Amygdala (tissue), 56 donors: Measurements from ENCODE around the gene INTS11.

Experiments
- DNase-seq, 56 donors: peaks; one replicate each; lab custom pipeline; 2025; lab: John Stamatoyannopoulos, UW

Gene INTS11

DNA sequence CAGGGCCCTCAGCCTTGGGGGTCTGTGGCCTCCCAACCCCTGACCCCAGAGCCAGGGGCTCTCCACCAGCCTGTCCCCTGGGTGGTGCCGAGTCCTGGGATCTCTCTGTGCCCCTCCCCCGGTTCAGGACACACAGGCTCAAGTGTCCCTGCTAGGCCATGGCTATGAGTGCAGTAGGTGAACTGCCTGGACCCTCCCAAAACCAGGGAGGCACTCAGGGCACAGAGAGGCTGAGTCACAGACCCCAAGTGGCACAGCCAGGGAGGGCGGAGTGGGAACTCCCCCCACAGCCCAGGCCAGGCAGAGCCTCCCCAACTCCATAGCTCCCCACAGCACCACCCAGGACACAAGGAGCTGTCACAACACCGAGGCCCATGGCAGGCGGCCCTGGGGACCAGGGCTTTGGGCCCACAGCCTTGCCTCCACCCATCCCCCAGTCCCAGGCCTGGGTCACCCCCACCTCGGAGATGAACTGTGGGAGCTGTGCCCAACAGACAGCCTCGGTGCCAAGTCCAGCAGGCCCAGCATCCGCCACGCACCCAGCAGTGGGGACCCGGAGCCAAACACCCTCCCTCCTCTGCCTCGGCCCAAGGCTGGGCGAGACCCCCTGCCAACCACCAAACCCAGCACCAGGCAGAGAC, 21.5 kb upstream of the INTS11 start:
- peak in 11 of 56 donors; percentile 14 to 47 (median 27) for DNase-seq

DNA sequence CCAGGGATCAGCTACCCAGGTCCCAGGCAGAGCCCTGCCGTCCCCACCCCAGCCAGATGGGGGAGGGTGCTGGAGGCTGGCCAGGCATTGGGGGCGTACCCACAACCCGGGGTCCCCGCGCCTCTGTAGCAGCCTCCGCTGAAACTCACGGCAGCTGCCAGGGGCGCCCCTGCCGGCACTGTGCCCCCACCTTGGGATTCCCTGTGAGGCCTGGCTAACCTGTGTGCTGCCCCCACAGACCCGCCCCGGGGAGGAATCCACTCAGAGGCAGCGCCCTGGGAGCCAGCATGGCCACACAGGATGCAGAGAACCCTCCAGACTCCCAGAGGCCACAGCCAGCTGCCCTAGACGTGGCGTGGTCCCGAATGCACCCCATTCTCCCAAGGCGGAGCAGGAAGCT, 20.9 kb upstream of the INTS11 start:
- DNase-seq = no peak

DNA sequence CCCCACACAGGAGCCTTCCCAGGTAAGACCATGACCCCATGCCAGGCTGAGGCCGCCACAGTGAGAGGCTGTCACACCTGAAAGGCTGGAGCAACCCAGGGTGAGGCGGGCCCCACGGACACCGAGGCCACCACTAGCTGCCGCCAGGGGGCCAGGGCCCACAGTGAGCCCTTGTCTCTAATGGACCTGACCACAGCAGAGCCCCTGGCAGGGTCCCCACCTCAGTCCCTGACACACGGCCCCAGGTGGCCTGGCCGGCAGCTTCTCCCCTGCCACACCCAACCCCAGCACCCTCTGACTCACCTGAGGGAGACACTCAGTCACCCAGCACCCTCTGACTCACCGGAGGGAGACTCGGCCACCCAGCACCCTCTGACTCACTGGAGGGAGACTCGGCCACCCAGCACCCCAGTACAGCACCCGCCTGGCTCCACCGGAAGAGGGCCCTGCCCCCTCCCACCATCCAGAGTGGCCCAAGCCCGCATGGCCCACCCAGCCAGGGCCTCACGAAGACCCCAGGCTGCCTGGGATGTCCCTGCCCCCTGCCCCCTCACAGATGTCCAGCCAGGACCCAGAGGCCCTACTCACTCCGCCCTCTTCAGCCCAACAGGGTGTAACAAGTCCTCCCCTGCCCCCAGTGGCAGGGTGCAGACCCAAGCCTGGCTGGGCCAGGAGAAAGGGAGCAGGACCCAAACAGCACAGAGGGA, 20.3 kb upstream of the INTS11 start:
- DNase-seq = no peak

DNA sequence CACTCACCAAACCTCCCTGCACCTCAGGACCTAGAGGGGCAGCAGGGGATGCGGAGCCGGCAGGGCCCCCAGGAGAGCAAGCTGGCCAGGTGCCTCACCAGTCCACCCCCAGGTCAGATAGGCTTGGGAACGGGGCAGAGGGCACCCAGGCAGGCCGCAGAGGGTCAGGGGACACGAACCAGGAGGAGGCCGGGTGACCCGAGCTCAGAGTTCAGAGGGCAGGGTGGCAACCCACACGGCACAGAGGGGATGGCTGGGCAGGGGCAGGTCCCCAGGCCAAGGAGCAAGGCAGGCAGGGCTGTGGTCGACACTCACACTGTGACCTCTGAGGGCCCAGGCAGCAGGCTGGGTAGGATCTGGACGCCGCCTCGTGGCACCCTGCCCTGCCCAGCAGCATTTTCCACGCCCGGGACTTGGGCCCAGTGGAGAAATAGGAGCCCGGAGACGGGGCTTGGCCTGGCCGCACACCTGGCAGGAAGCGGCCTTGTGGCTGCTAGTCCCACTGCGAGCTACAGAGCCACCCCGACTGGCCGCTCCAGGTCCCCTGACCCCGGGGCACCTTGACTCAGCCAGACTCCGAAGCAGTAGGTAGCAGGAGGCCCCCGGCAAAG, 19.5 kb upstream of the INTS11 start:
- no peak for DNase-seq

DNA sequence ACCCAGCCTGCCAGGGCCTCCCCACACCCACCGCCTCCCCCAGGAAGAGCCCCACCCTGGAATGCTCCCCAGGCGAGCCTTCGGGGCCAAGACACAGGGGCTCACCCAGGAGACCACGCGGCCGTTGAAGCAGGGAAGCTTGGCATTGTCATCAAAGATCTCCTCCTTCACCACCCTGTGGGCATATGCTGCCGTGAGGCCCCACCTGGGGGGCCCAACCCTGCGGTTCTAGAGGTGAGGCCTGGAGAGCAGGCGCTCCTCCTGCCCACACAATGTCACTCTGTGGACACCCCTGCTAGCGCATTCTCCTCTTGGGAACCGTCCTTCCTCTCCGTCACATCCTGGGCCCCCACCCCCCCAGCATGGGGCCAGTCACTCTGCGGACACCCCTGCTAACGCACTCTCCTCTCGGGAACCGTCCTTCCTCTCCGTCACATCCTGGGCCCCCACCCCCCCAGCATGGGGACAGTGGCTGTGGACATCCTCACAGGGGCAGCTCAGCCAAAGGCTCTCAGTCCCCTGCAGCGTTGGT, 18.2 kb upstream of the INTS11 start:
- no peak for DNase-seq

- DNase-seq = no peak
These were observed 17.7 kb upstream of the INTS11 start for GRCh38 chr1:1342061-1342562.

GRCh38 chr1:1341549-1342021, 17.1 kb upstream of the INTS11 start:
- DNase-seq = no peak

DNA sequence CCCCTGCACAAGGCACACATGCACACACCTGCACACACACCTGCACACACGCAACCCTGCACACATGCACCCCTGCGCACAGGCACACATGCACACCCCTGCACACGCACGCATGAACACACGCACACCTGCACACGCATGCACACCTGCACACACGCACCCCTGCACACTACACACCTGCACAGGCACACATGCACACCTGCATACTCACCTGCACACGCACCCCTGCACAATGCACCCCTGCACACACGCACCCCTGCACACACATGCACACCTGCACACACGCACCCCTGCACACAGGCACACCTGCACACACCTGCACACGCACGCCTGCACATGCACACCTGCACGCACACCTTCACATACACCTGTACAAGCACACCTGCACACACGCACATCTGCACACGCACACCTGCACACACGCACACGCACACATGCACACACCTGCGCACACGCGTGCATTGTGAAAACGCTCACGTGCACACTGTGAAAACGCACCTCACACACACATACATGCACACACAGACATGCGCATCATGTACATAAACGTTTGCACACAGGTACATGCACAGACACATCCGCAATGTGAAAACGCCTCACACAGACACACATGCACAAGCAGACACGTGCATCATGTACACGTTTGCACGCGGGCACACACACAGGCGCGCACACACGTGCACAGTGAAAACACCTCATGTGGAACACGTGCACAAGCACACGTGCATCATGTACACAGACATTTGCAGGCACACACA, 16.5 kb upstream of the INTS11 start:
- DNase-seq = no peak

GRCh38 chr1:1340185-1340584, 15.7 kb upstream of the INTS11 start:
- peak in 1 of 56 donors; percentile 28 for DNase-seq

- DNase-seq = no peak
These were observed 13.8 kb upstream of the INTS11 start for GRCh38 chr1:1338278-1338677.

DNA sequence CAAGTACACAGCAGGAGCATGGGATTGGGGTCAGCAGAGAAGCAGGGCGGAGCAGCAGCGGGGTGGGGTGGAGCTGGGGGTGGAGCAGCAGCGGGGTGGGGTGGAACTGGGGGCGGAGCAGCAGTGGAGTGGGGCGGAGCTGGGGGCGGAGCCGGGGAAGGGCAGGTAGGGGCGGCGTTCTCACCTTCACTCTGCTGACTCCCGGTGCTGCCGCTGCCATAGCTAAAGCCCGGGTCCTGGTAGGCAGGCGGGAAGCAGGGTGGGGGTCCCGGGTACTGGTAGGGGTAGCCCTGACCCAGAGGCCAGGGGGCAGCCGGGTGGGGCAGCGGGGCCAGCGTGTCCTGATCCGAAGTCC, 13.3 kb upstream of the INTS11 start:
- no peak for DNase-seq

GRCh38 chr1:1336931-1337792, 12.7 kb upstream of the INTS11 start:
- DNase-seq = no peak

GRCh38 chr1:1336446-1336845, 12.0 kb upstream of the INTS11 start:
- DNase-seq = no peak

DNA sequence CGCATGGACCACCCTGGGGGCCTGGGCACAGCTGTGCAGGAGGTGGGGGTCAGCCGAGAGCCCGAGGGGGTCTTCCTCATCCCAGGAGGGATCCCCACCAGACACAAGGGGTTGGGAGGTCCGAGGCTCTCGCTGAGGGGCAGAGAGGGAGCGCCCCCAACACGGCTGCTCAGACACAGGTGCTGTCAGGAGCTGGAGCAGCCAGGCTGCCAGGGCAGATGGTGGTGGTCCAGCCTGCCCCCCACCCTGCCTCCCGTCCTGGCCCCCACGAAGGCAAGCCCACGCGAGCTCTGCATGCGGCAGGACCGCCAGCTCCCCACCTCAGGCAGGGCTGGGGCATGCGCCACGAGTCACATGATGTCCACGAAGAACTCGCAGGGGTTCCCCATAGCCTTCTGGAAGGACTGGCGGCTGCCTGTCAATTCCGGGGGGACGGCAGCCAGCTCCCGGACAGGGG, 11.4 kb upstream of the INTS11 start:
- DNase-seq = no peak

DNA sequence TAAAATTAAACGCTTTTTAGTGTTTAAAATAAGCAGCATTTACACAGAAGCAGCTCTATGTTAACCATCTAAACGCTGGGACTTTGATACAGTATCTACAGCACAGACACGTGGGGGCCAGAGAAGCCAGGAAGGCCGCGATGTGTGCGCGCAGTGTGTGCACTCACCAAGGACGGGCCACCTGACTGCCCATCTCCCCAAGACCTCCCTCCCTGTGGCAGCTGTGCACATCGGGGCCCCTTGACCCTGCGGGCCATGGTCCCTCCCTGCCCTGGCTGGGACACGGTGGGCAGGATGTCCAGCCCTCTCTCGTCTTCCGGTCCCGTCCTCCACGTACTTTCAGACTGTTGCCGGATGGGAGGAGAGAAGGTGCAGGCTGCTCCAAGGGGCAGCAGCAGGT, 10.8 kb upstream of the INTS11 start:
- DNase-seq = no peak

GRCh38 chr1:1334835-1335234, 10.4 kb upstream of the INTS11 start:
- DNase-seq = no peak

DNA sequence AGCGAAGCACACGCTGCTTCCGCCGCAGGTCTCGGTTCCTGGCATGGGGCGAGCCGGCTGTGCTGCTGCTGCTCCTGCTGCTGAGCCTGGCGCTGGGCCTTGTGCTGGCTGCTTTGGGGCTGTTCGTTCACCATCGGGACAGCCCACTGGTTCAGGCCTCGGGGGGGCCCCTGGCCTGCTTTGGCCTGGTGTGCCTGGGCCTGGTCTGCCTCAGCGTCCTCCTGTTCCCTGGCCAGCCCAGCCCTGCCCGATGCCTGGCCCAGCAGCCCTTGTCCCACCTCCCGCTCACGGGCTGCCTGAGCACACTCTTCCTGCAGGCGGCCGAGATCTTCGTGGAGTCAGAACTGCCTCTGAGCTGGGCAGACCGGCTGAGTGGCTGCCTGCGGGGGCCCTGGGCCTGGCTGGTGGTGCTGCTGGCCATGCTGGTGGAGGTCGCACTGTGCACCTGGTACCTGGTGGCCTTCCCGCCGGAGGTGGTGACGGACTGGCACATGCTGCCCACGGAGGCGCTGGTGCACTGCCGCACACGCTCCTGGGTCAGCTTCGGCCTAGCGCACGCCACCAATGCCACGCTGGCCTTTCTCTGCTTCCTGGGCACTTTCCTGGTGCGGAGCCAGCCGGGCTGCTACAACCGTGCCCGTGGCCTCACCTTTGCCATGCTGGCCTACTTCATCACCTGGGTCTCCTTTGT, 9.2 kb upstream of the INTS11 start:
- no peak for DNase-seq

GRCh38 chr1:1332774-1333480, 8.5 kb upstream of the INTS11 start:
- no peak for DNase-seq
